ENCODE data around the gene UNC13C. TPM values are rescaled to one million over a fixed set of nuclear protein-coding genes. Genes with fewer than 3 reads are reported as not detected.

Gene UNC13C
- total and polyA plus RNA-seq, 10 of the 15 experiments (the other 5 are each of a cell fraction or from before 2014, with no cell fraction given): 9.9 to 81.3 (median 25.0) TPM

- Histone ChIP-seq H3K9me3 (replicated peaks; ENCODE audit: control insufficient read depth, insufficient read depth, low read length) (no peaks in the 10 kb centered on the region; the same call in 2 of the 3 replicates), H3K27me3 (replicated peaks in 1 of 2; ENCODE audit: control insufficient read depth in 2 of 2, insufficient read depth in 2 of 2, low read length in 1 of 2) (no peaks in the 10 kb centered on the region), H3K4me3 (no peak overlapping the region), H3K4me2 (ENCODE audit: control insufficient read depth, insufficient read depth) (no peak overlapping the region), H4K20me1 (ENCODE audit: control insufficient read depth, insufficient read depth) (no peaks in the 10 kb centered on the region), H3K36me3 (ENCODE audit: control insufficient read depth in 2 of 2, insufficient read depth in 2 of 2, low read length in 1 of 2) (no peaks in the 10 kb centered on the region), H3K4me1 (ENCODE audit: control insufficient read depth, insufficient read depth, low read length) (no peaks in the 10 kb centered on the region), H2AFZ (ENCODE audit: control insufficient read depth, low read depth, low read length) (no peak overlapping the region), H3K79me2 (ENCODE audit: control insufficient read depth, insufficient read depth, low read length) (no peaks in the 10 kb centered on the region), H3K9ac (ENCODE audit: control insufficient read depth, insufficient read depth, low read length) (no peak overlapping the region), H3K27ac (ENCODE audit: control insufficient read depth, insufficient read depth) (no peak overlapping the region)
- FAIRE-seq (no peak), ATAC-seq (no peak), DNase-seq (ENCODE audit: low read depth, low spot score) (no peak)
- no peak for TF ChIP-seq USF2 (IDR thresholded peaks at IDR 0.05; ENCODE audit: borderline replicate concordance, low read depth, low read length)
- no peak for TF ChIP-seq TBL1XR1 (IDR thresholded peaks at IDR 0.05; ENCODE audit: low read depth, low read length)
- no peak for TF ChIP-seq ESRRA (IDR thresholded peaks at IDR 0.05; ENCODE audit: low read length)
- TF ChIP-seq CUX1 (IDR thresholded peaks at IDR 0.05; ENCODE audit: insufficient replicate concordance, low read depth, low read length): no peak
- ChIA-PET SMC1A (ENCODE audit: uncharacterized antibody, unreplicated experiment) (interaction anchor here (1.5 to 1.7 kb wide), 2 partner anchors 11 to 673 kb away, joined by 4 read pairs; no protein-coding TSS in a partner anchor), POLR2A (interaction anchor here (0.5 kb wide), 1 partner anchor 69 kb away, joined by 4 read pairs; no protein-coding TSS in a partner anchor), CTCF (interaction anchor here (1.4 to 2.7 kb wide), 2 partner anchors 668 to 681 kb away, joined by 5 to 9 read pairs; no protein-coding TSS in a partner anchor), RAD21 (ENCODE audit: unreplicated experiment) (no interaction called here)
- WGBS (ENCODE audit: insufficient coverage, insufficient replicate concordance, low lambda C conversion rate, missing lambda C conversion rate): 4% methylated on average over 2 of the region's 2 CpGs
- BruUV-seq (replicated peaks): no TSS peak
- intact Hi-C loops (cut with micrococcal nuclease; ENCODE audit: unreplicated experiment): no loop called here
- in situ Hi-C loops (cut with MboI): no loop called here
These were observed 666.6 kb downstream of the UNC13C start for GRCh38 chr15:54644796-54645195.

All from GM12878 (cell line).